ENCODE data around the gene XYLT1. TPM values are rescaled to one million over a fixed set of nuclear protein-coding genes. Genes with fewer than 3 reads are reported as not detected.

XYLT1 gene
- total RNA-seq, 1 experiment from 2014 or later = 14.5 TPM

DNA sequence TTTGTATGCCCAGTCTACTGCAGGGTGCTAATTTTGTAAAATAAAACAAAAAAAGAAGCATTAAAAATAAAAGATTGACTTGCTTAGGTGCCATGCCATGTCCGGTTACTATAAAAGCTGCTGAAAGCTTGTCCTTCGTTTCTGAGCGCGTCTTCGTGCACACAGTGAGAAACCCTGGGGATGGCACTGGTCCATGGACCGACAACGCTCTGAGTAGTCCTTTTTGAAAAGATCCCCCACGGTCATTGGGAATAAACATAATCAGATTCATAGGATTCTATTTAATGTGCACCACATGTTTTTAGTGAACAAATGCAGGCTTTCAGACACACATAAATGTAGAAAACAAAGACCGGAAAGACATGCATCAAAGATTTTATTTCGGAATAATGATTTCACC is 146.3 kb downstream of the XYLT1 start:
- Mint-ChIP-seq H3K27me3 (ENCODE audit: low read depth) (no peaks in the 10 kb centered on the region), H3K4me1 (peaks cover 12 to 16% of the 10 kb centered on the region in 2 experiments), H3K27ac (0 out of 7 replicates have a peak overlapping the region, but pooled peaks of 1 of the 3 experiments have one; percentile 55), H3K36me3 (ENCODE audit: insufficient read depth in 1 of 3, low read depth in 3 of 3) (no peaks in the 10 kb centered on the region; a peak in 2 of 7 replicates), H3K4me3 (no peak overlapping the region), H3K9me3 (no peaks in the 10 kb centered on the region; a peak in 1 of 5 replicates)
- TF ChIP-seq, protein P1, sequence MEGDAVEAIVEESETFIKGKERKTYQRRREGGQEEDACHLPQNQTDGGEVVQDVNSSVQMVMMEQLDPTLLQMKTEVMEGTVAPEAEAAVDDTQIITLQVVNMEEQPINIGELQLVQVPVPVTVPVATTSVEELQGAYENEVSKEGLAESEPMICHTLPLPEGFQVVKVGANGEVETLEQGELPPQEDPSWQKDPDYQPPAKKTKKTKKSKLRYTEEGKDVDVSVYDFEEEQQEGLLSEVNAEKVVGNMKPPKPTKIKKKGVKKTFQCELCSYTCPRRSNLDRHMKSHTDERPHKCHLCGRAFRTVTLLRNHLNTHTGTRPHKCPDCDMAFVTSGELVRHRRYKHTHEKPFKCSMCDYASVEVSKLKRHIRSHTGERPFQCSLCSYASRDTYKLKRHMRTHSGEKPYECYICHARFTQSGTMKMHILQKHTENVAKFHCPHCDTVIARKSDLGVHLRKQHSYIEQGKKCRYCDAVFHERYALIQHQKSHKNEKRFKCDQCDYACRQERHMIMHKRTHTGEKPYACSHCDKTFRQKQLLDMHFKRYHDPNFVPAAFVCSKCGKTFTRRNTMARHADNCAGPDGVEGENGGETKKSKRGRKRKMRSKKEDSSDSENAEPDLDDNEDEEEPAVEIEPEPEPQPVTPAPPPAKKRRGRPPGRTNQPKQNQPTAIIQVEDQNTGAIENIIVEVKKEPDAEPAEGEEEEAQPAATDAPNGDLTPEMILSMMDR (conservative IDR thresholded peaks at IDR 0.05) = no peak
- H3K4me1 ChIP-seq (ENCODE audit: insufficient read depth, low read length) = no peaks in the 10 kb centered on the region; the same call in 1 of the 2 replicates
- no peak overlapping the region for H3K27ac ChIP-seq (ENCODE audit: insufficient read length, low read depth, low read length)
- no peak overlapping the region for H3T11ph ChIP-seq (ENCODE audit: low read length)
- no peaks in the 10 kb centered on the region for H4K20me1 ChIP-seq (ENCODE audit: control insufficient read depth, insufficient read depth, insufficient read length)
- H3K4me2 ChIP-seq (ENCODE audit: insufficient read depth, insufficient read length, low read length) = no peak overlapping the region
- no peak for DNase-seq
- no peak overlapping the region for H3K9ac ChIP-seq (ENCODE audit: extremely low read depth, insufficient read length, low read length)
- no peak overlapping the region for H2AK5ac ChIP-seq (ENCODE audit: insufficient read length, low read length)
- H2BK120ac ChIP-seq (ENCODE audit: low read depth, low read length, poor library complexity, severe bottlenecking) = no peak overlapping the region
- H2AFZ ChIP-seq (ENCODE audit: low read length) = no peak overlapping the region
- no peak overlapping the region for H3K23ac ChIP-seq (ENCODE audit: insufficient read length, low read depth, low read length)
- H3K9me3 ChIP-seq (ENCODE audit: control insufficient read depth, low read depth, low read length) = no peaks in the 10 kb centered on the region
- H4K91ac ChIP-seq (ENCODE audit: insufficient read length, low read depth, low read length) = no peak overlapping the region
- no peaks in the 10 kb centered on the region for H3K23me2 ChIP-seq (ENCODE audit: insufficient read length, low read depth, low read length, poor library complexity, severe bottlenecking)
- no peak overlapping the region for H2BK5ac ChIP-seq (ENCODE audit: insufficient read length, low read length)
- H3K79me1 ChIP-seq (ENCODE audit: insufficient read depth, low read depth, low read length, poor library complexity, severe bottlenecking) = no peaks in the 10 kb centered on the region
- H3K27me3 ChIP-seq (ENCODE audit: insufficient read depth, low read length) = no peaks in the 10 kb centered on the region
- no peak overlapping the region for H4K8ac ChIP-seq (replicated peaks; ENCODE audit: insufficient read length, low read depth, low read length)
- no peak overlapping the region for H3K56ac ChIP-seq (ENCODE audit: insufficient read length, low read depth, low read length)
- no peak overlapping the region for H2BK15ac ChIP-seq (ENCODE audit: low read depth, low read length)
- no peak overlapping the region for H3K14ac ChIP-seq (ENCODE audit: insufficient read depth, low read length)
- no CpG with 5 or more reads among the region's 10 CpGs for WGBS (ENCODE audit: extremely low coverage, insufficient read length, low lambda C conversion rate)
- no peak overlapping the region for H2BK12ac ChIP-seq (ENCODE audit: insufficient read length, low read depth, low read length)
- H3K79me2 ChIP-seq (ENCODE audit: insufficient read depth, low read length) = no peaks in the 10 kb centered on the region
- H4K5ac ChIP-seq (ENCODE audit: insufficient read length, low read depth, low read length) = no peak overlapping the region
- H3K18ac ChIP-seq (ENCODE audit: insufficient read length, low read depth, low read length) = no peak overlapping the region
- H2BK20ac ChIP-seq (ENCODE audit: low read depth, low read length, poor library complexity, severe bottlenecking) = no peak overlapping the region
- H3K4ac ChIP-seq (ENCODE audit: low read depth, low read length) = no peak overlapping the region

Measured in H9 (cell line).